IPS-18c (cell line): ENCODE measurements around the gene PIEZO1.

Experiments used
- H3K4me3 ChIP-seq: 2 replicates; pipeline ENCODE4 v1.7.0; 2013; ENCODE audit warnings: low read depth, mild to moderate bottlenecking, low read length, moderate library complexity; ENCODE audit not compliant: insufficient read depth
- H3K9me3 ChIP-seq: one replicate; pipeline ENCODE4 v1.6.1; 2013; ENCODE audit warnings: mild to moderate bottlenecking, low read length, moderate library complexity; ENCODE audit not compliant: control insufficient read depth, insufficient read depth

PIEZO1 gene

DNA sequence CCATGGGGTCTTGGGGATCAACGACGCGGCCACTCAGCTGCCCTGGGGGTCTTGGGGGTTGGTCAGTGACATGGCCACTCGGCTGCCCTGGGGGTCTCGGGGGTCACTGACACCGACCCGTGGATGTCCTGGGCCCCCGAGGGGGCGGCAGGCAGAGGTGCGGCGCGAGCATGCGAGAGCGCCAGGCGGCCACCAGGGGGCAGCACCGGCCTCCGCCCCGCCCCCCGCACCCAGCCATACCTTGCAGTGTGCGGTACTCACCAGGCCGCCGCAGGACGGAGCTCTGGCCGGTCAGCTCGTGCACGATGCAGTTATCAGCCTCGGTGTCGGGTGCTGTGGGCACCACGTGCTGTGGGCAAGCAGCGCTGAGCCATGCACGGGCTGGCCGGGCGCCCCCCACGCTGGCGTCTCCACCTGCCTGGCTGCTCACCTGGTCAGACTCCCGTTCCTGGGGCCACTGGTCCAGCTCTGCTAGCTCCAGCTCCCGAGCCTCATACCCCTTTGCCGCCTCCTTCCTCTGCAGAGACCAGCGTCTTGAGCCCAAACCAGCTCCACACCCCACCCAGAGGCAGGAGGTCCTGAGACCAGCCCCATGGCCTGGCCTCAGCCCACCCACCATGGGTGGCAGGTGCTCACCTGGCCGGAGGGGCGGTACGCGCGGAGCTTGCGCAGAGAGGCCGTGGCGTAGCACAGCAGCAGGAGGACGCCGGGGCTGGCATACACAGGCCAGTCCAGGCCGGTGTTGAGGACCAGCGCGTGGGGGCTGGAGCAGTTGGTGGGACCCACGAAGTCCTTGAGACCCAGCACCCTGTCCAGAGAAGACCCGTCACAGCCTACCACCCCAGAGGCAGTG, 47.5 kb downstream of the PIEZO1 start:
- Histone ChIP-seq H3K4me3 (no peak overlapping the region), H3K9me3 (no peaks in the 10 kb centered on the region)

DNA sequence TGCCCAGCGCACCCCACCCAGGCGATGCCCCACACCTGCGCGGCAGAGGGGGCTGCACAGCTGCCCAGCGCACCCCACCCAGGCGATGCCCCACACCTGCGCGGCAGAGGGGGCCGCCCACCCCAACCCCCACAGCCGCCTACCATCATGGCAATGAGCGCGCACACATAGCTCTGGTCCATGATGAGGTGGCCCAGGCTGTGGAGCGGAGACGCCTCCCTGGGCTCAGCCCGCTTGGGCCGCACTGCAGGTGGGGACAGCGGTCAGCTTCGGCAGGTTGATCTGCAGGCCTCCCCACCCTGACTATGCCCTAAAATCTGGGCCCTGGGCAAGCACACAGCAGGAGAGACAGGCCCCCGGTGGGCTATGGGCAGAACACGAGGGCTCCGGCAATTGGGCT, 48.5 kb downstream of the PIEZO1 start:
- Histone ChIP-seq H3K4me3 (no peak overlapping the region), H3K9me3 (no peaks in the 10 kb centered on the region)

DNA sequence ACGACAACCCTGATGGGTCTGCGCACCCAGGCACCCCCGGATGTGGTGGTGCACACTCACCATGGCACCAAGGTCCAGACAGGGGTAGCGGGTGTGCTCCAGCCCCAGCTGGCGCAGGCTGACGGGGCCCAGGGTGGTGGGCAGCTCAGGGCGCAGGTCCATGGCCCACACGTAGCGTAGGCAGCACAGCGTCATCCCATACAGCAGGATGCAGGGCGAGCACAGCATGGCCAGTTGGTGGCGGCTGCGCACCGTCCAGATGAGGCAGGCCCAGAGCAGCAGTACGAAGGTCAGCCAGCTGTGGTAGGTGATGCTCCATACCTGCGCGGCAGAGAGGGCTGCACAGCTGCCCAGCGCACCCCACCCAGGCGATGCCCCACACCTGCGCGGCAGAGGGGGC, 48.9 kb downstream of the PIEZO1 start:
- Histone ChIP-seq H3K9me3 (no peaks in the 10 kb centered on the region), H3K4me3 (no peak overlapping the region)

DNA sequence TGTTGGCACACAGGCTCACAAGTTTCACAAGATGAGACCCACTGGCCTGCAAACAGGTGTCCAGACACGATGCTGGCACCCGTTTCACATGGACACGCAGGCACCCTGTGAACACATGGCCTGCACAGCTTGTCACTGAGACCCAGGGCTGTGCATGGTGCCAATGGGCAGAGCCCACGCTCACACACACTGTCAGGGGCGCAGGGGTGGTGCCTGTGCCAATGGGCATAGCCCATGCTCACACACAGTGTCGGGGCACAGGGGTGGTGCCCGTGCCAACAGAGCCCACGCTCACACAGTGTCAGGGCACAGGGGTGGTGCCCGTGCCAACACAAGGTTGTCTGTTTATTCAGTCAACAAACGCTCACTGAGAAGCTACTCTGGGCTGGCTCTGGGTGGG, 49.4 kb downstream of the PIEZO1 start:
- no peak overlapping the region for H3K4me3 ChIP-seq
- H3K9me3 ChIP-seq, result no peaks in the 10 kb centered on the region

DNA sequence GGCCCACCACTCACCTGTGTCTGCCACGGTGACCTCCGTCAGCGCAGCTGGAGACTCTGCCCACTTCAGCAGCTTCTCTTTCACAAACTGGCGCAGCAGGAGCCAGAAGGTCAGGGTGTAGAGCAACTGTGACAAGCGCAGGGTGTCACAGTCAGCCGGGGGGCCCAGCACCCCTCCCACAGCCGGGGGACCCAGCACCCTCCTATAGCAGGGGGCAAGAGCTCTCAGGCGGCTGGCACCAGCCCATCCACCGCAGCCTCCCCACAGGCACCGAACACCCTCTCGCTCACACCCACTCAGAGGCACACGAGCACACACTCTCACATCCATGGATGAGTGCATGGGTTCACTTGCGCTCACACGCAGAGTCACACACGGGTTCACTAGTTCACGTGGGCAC, 49.9 kb downstream of the PIEZO1 start:
- no peak overlapping the region for H3K4me3 ChIP-seq
- no peaks in the 10 kb centered on the region for H3K9me3 ChIP-seq

GRCh38 chr16:88734361-88734728, 50.7 kb downstream of the PIEZO1 start:
- no peaks in the 10 kb centered on the region for H3K9me3 ChIP-seq

DNA sequence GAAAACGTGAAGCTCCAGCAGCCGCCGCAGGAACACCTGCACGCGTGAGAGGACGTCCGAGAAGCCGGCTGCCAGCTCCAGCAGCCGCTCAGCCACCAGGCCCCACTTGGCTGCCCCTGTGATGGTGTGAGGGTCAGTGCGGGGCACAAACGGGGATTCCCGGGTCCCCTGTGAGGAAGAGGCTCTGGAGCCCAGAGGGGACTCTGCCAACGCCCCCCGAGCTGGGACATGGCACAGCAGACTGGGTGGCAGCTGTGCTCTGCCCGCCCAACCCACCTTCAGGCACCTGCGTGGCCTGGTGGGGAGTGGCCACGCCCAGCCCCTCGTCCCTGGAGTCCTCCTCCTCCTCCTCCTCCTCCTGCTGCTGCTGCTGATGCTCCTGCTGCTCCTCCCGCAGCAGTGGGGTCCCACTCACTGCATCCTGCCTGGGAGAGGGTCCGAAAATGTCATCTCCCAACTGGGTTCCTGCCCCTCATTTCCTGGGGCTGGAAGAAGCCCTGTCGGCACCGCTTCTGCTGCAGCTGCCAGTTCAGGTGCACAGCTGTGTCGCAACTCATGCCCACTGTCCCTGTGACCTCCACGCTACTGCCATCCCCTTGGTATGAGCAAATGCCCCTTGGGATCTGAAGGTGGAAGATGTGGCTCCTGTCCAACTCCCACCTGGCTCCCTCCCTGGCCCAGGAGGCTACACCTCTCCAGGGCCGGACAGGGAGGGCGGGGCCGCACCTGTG, 51.2 kb downstream of the PIEZO1 start:
- Histone ChIP-seq H3K9me3 (no peaks in the 10 kb centered on the region), H3K4me3 (no peak overlapping the region)

More at GRCh38 chr16:88734361-88734728, 50.7 kb downstream of the PIEZO1 start:
- no peak overlapping the region for H3K4me3 ChIP-seq

DNA sequence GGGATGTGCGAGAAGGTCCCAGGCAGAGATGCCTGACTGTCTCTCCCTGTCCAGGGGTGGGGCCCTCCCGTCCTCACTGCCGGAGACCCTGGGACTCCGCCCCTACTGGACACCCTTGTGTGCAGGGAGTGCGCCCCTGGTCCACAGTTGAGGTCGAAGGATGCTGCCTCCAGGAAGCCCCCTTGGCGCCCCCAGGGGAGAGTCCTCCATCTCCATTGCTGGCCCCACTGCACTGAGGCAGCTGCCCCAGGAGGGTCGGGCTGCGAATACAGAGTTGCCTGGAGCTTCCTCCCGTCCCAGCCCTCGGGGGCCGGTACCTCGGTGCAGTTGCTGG, 52.1 kb downstream of the PIEZO1 start:
- Histone ChIP-seq H3K9me3 (no peaks in the 10 kb centered on the region), H3K4me3 (no peak overlapping the region)

GRCh38 chr16:88732172-88732960, 52.7 kb downstream of the PIEZO1 start:
- Histone ChIP-seq H3K4me3 (no peak overlapping the region), H3K9me3 (no peaks in the 10 kb centered on the region)

DNA sequence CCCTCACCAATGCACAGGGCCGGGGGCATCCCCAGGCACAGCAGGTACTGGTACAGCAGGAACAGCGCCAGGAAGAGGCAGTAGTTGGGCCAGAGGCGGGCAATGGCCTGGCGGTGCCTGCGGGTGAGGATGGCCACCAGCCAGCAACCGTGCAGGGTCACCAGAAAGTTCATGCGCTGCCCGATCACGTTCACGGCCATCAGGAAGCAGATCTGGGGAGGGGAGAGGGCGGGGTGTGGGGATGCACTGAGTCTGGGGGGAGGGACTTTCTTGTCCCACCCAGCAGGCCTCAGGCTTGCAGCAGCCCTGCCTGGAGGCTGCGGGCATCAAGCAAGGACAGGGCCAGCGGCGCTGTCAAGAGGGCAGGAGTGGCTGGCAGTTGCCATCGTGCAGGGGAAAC, 53.3 kb downstream of the PIEZO1 start:
- no peaks in the 10 kb centered on the region for H3K9me3 ChIP-seq
- no peak overlapping the region for H3K4me3 ChIP-seq

- H3K4me3 ChIP-seq, result no peak overlapping the region
Measured at GRCh38 chr16:88730632-88731607, 54.1 kb downstream of the PIEZO1 start.

DNA sequence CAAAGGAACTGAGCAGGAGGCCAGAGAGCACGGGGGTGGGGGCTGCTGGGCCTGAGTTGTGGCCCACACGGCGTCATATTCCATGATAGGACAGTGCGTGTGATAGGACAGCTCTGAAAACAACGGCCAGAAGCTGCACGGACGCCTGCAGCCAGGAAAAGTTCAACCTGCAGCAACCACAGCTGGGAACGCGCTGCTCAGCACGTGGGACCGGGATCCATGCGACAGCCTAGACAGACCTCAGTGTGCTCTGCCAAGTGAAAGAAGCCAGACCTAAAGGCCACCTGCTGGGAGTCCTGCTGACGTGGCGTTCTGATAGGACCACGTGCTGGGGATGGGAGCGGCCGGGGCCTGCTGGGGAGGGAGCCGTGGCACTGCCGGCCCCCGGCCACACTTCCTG, 57.1 kb downstream of the PIEZO1 start:
- Histone ChIP-seq H3K9me3 (no peaks in the 10 kb centered on the region), H3K4me3 (no peak overlapping the region)

More at GRCh38 chr16:88730632-88731607, 54.1 kb downstream of the PIEZO1 start:
- H3K9me3 ChIP-seq, result no peaks in the 10 kb centered on the region

GRCh38 chr16:88726981-88727380, 58.0 kb downstream of the PIEZO1 start:
- no peak overlapping the region for H3K4me3 ChIP-seq
- no peaks in the 10 kb centered on the region for H3K9me3 ChIP-seq

DNA sequence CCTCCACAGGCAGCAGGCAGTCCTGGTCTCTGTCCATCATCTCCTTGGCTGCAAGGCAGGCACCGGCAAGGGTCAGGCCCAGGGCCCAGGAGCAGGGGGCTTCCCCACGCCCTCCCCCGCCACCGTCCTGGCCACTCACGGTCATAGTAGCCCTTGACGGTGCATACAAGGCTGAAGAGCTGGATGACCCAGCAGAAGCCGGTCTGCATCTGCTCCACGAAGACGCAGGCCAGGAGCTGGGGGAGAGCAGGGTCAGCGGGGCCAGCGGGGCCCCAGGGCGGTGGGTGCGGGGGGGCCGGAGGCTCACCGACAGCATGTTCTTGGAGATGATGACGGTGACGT, 58.6 kb downstream of the PIEZO1 start:
- Histone ChIP-seq H3K9me3 (no peaks in the 10 kb centered on the region), H3K4me3 (no peak overlapping the region)

GRCh38 chr16:88725609-88726407, 59.2 kb downstream of the PIEZO1 start:
- Histone ChIP-seq H3K9me3 (no peaks in the 10 kb centered on the region), H3K4me3 (no peak overlapping the region)

GRCh38 chr16:88724855-88725555, 60.0 kb downstream of the PIEZO1 start:
- Histone ChIP-seq H3K4me3 (no peak overlapping the region), H3K9me3 (no peaks in the 10 kb centered on the region)
